Measurements from ENCODE around the gene AIRE.

Gene AIRE

GRCh38 chr21:44320847-44321246, 35.2 kb downstream of the AIRE start:
- TF ChIP-seq POU2F2 (IDR thresholded peaks at IDR 0.05; ENCODE audit: low read depth, low read length) (no peak), TAF1 (IDR thresholded peaks at IDR 0.05; ENCODE audit: low read depth, low read length) (no peak), PAX5 (IDR thresholded peaks at IDR 0.05; ENCODE audit: insufficient read depth, low read length, severe bottlenecking) (no peak), POLR2AphosphoS5 (IDR thresholded peaks at IDR 0.05; ENCODE audit: low read depth, low read length) (no peak), SPI1 (IDR thresholded peaks at IDR 0.05; ENCODE audit: low read depth, low read length) (no peak), POLR2A (IDR thresholded peaks at IDR 0.05; ENCODE audit: low read depth, low read length) (no peak)
- FAIRE-seq (no peak), DNase-seq (ENCODE audit: insufficient read length, low spot score) (no peak)

DNA sequence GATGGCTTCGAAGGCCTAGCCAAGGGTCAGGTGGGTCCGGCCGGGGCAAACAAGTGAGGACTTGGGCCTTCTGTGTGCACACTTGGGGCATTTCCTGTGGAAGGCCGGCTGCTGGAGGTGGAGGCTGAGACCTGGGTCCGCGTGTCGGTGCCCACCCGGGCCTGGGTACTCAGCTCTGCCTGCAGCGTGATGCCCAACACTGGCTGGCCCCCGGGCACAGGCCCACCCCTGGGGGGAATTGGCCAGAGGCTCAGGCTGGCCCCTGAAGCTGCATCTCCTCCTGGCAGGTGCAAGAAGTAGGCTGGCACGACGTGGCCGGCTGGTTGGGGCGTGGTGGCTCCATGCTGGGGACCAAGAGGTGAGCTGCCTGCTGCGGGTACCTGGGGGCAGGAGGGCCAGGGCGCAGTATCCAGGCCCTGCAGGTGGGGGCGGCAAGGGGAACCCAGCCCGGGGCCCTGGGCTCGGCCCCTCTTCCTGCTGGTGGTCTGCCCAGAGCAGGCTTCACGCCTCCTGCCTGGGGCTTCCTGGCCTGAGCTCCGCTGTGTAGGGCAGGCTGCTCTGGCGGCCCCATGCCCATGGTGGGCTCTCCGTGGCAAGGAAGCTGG, 36.3 kb downstream of the AIRE start:
- no peak for DNase-seq (ENCODE audit: insufficient read length, low spot score)
- TF ChIP-seq POLR2A (IDR thresholded peaks at IDR 0.05; ENCODE audit: low read depth, low read length) = no peak
- TF ChIP-seq POU2F2 (IDR thresholded peaks at IDR 0.05; ENCODE audit: low read depth, low read length) = no peak
- no peak for TF ChIP-seq SPI1 (IDR thresholded peaks at IDR 0.05; ENCODE audit: low read depth, low read length)
- no peak for TF ChIP-seq TAF1 (IDR thresholded peaks at IDR 0.05; ENCODE audit: low read depth, low read length)
- TF ChIP-seq POLR2AphosphoS5 (IDR thresholded peaks at IDR 0.05; ENCODE audit: low read depth, low read length) = no peak
- no peak for TF ChIP-seq PAX5 (IDR thresholded peaks at IDR 0.05; ENCODE audit: insufficient read depth, low read length, severe bottlenecking)
- FAIRE-seq = no peak

DNA sequence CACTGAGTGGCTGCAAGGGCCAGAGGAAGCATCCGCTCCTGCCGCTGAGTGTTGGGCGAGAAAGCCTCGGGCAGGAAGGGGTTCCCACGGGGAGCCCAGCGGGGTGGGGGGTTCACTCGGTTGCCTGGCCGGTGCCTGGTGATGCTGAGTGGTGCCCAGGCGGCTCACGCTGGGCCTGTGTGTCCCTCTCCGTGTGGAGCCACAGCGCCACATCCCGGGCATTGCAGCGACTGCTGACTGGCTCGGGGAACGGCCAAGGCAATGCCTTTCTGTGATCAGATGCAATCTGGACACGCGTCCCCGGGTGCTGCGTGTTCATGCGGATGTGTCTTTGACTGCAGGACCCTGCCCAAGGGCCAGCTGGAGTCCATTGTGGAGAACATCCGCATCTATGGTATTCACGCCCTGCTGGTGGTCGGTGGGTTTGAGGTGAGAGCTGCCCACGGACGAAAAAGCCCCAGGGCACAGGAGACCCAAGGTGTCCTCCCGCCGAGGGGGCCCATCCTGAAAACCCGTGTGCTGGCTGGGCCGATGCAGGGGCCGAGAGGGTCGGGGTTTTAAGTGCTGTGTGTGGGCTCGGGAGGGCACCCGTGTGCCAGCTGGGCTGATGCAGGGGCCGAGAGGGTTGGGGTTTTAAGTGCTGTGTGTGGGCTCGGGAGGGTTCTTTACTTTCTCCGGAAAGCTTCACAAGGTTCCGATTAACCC, 37.1 kb downstream of the AIRE start:
- no peak for DNase-seq (ENCODE audit: insufficient read length, low spot score)
- no peak for TF ChIP-seq SPI1 (IDR thresholded peaks at IDR 0.05; ENCODE audit: low read depth, low read length)
- TF ChIP-seq TAF1 (IDR thresholded peaks at IDR 0.05; ENCODE audit: low read depth, low read length) = no peak
- TF ChIP-seq POU2F2 (IDR thresholded peaks at IDR 0.05; ENCODE audit: low read depth, low read length) = no peak
- TF ChIP-seq PAX5 (IDR thresholded peaks at IDR 0.05; ENCODE audit: insufficient read depth, low read length, severe bottlenecking) = no peak
- TF ChIP-seq POLR2A (IDR thresholded peaks at IDR 0.05; ENCODE audit: low read depth, low read length) = no peak
- TF ChIP-seq POLR2AphosphoS5 (IDR thresholded peaks at IDR 0.05; ENCODE audit: low read depth, low read length) = no peak
- no peak for FAIRE-seq

GRCh38 chr21:44323591-44323990, 37.9 kb downstream of the AIRE start:
- FAIRE-seq = no peak
- TF ChIP-seq POU2F2 (IDR thresholded peaks at IDR 0.05; ENCODE audit: low read depth, low read length) (no peak), POLR2AphosphoS5 (IDR thresholded peaks at IDR 0.05; ENCODE audit: low read depth, low read length) (no peak), SPI1 (IDR thresholded peaks at IDR 0.05; ENCODE audit: low read depth, low read length) (no peak), TAF1 (IDR thresholded peaks at IDR 0.05; ENCODE audit: low read depth, low read length) (no peak), POLR2A (IDR thresholded peaks at IDR 0.05; ENCODE audit: low read depth, low read length) (no peak), PAX5 (IDR thresholded peaks at IDR 0.05; ENCODE audit: insufficient read depth, low read length, severe bottlenecking) (no peak)
- no peak for DNase-seq (ENCODE audit: insufficient read length, low spot score)

GRCh38 chr21:44324106-44324853, 38.6 kb downstream of the AIRE start:
- FAIRE-seq (no peak), DNase-seq (ENCODE audit: insufficient read length, low spot score) (no peak)
- TF ChIP-seq POU2F2 (IDR thresholded peaks at IDR 0.05; ENCODE audit: low read depth, low read length) = no peak
- TF ChIP-seq PAX5 (IDR thresholded peaks at IDR 0.05; ENCODE audit: insufficient read depth, low read length, severe bottlenecking) = no peak
- no peak for TF ChIP-seq SPI1 (IDR thresholded peaks at IDR 0.05; ENCODE audit: low read depth, low read length)
- no peak for TF ChIP-seq POLR2AphosphoS5 (IDR thresholded peaks at IDR 0.05; ENCODE audit: low read depth, low read length)
- TF ChIP-seq TAF1 (IDR thresholded peaks at IDR 0.05; ENCODE audit: low read depth, low read length) = no peak
- TF ChIP-seq POLR2A (IDR thresholded peaks at IDR 0.05; ENCODE audit: low read depth, low read length) = no peak

GRCh38 chr21:44324854-44325107, 39.1 kb downstream of the AIRE start:
- TF ChIP-seq PAX5 (IDR thresholded peaks at IDR 0.05; ENCODE audit: insufficient read depth, low read length, severe bottlenecking) (no peak), POLR2A (IDR thresholded peaks at IDR 0.05; ENCODE audit: low read depth, low read length) (no peak), POLR2AphosphoS5 (IDR thresholded peaks at IDR 0.05; ENCODE audit: low read depth, low read length) (no peak), SPI1 (IDR thresholded peaks at IDR 0.05; ENCODE audit: low read depth, low read length) (no peak), POU2F2 (IDR thresholded peaks at IDR 0.05; ENCODE audit: low read depth, low read length) (no peak), TAF1 (IDR thresholded peaks at IDR 0.05; ENCODE audit: low read depth, low read length) (no peak)
- FAIRE-seq (no peak), DNase-seq (ENCODE audit: insufficient read length, low spot score) (no peak)

DNA sequence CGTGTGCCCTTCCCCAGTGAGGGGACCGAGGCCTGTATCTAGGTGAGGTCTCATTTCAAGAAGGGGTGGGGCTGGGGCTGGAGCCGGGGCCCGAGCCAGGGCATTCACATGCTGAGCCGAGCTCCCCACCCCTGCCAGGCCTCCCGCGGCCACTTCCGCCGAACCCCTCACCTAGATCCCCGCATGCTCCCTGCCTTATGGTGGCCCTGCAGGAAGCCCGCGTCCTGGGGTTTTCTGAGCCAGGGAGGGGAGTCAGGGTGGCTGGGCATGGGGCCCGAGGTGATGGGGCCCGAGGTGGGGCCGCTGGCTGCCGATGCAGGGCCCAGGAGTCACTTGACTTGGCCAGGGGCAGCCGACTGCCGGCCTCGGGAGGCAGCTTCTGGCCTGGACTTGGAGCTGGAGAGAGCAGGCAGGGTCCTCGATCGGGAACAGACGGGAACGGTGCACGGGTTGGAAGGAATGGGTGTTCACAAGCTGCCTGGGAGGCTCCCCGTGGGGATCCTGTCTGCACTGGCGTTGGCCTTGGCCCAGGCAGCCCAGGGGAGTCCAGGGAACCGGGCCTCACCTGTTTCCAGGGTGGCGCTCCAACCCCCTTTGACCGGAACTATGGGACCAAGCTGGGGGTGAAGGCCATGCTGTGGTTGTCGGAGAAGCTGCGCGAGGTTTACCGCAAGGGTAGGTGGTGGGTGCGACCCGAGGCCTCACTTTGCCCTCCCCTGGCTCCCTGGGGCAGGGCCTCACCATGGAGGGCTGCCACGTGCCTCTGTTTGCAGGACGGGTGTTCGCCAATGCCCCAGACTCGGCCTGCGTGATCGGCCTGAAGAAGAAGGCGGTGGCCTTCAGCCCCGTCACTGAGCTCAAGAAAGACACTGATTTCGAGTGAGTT, 40.0 kb downstream of the AIRE start:
- FAIRE-seq = no peak
- TF ChIP-seq POU2F2 (IDR thresholded peaks at IDR 0.05; ENCODE audit: low read depth, low read length) = no peak
- no peak for TF ChIP-seq SPI1 (IDR thresholded peaks at IDR 0.05; ENCODE audit: low read depth, low read length)
- TF ChIP-seq POLR2A (IDR thresholded peaks at IDR 0.05; ENCODE audit: low read depth, low read length) = no peak
- no peak for TF ChIP-seq PAX5 (IDR thresholded peaks at IDR 0.05; ENCODE audit: insufficient read depth, low read length, severe bottlenecking)
- no peak for TF ChIP-seq POLR2AphosphoS5 (IDR thresholded peaks at IDR 0.05; ENCODE audit: low read depth, low read length)
- no peak for TF ChIP-seq TAF1 (IDR thresholded peaks at IDR 0.05; ENCODE audit: low read depth, low read length)
- no peak for DNase-seq (ENCODE audit: insufficient read length, low spot score)

DNA sequence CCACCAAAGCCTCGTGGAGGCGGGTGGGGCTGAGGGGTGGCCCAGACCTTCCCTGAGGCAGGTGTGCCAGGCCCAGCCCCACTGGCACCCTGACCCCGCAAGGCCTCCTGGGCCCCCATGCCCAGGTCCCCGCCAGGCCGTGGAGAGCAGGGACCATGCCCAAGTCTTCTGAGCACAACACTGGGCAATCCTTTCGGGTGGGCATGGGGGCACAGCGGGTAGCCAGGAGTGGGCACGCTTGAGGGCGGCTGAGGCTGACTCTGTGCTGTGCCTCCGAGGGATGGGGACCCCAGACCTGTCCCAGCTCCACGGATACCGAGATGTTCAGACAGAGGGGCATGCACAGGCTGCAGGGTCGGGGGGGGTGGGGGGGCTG, 40.6 kb downstream of the AIRE start:
- TF ChIP-seq POLR2AphosphoS5 (IDR thresholded peaks at IDR 0.05; ENCODE audit: low read depth, low read length) = no peak
- DNase-seq (ENCODE audit: insufficient read length, low spot score) (no peak), FAIRE-seq (no peak)

All from GM12891 (cell line).